HEK293 (cell line): ENCODE results near the gene MLKL.

Source experiments
- CTCF ChIA-PET: fragments of 350-600 bp; formaldehyde crosslinking; extraction: SDS; loops from one replicate; lab custom pipeline; 2021; ENCODE audit warnings: antibody characterized with exemption; lab: Yijun Ruan, JAX
- POLR2A ChIA-PET: fragments of 300-600 bp; formaldehyde crosslinking; extraction: SDS; loops from one replicate; lab custom pipeline; 2020; ENCODE audit warnings: antibody characterized with exemption, inconsistent platforms; lab: Yijun Ruan, JAX
- H3K27ac ChIP-seq: fragments of 200-500 bp; sonication (Bioruptor generic); 2 replicates; pipeline ENCODE4 v1.5.1; 2014; ENCODE audit warnings: low read depth, low read length, control low read depth, inconsistent platforms; ENCODE audit errors: extremely low read depth
- H3K36me3 ChIP-seq, 2 experiments: fragments of 200-500 bp in 1 of 2; sonication (Bioruptor generic) in 1 of 2; 1 replicate in 1 of 2; 2 replicates in 1 of 2; pipeline ENCODE4 v1.5.1; 2014 to 2017; ENCODE audit warnings: inconsistent platforms in 2 of 2, low read length in 2 of 2; ENCODE audit not compliant: control insufficient read depth in 2 of 2, insufficient read depth in 1 of 2
- H3K4me1 ChIP-seq: fragments of 200-500 bp; sonication (Bioruptor generic); 2 replicates; pipeline ENCODE4 v1.5.1; 2014; ENCODE audit warnings: mild to moderate bottlenecking, low read length, inconsistent platforms; ENCODE audit not compliant: control insufficient read depth, insufficient read depth
- H3K4me3 ChIP-seq: 2 replicates; pipeline ENCODE4 v1.5.1; 2011; ENCODE audit warnings: low read depth, mild to moderate bottlenecking, control low read depth, low read length, moderate library complexity
- H3K9me3 ChIP-seq: fragments of 200-500 bp; sonication (Bioruptor generic); 2 replicates; pipeline ENCODE4 v1.5.1; 2014; ENCODE audit warnings: low read depth, low read length, inconsistent platforms; ENCODE audit not compliant: control insufficient read depth, insufficient read depth
- ATF2 ChIP-seq: fragments of 450-650 bp; formaldehyde crosslinking; IDR thresholded peaks from 2 replicates; pipeline ENCODE4 v1.5.1; 2016; ENCODE audit warnings: missing biosample characterization, missing genetic modification characterization, low read depth
- EGR2 ChIP-seq: fragments of 450-650 bp; formaldehyde crosslinking; IDR thresholded peaks from 2 replicates; pipeline ENCODE4 v1.5.1; 2016; ENCODE audit warnings: low read depth, missing biosample characterization, missing genetic modification characterization
- KLF16 ChIP-seq: fragments of 450-650 bp; formaldehyde crosslinking; IDR thresholded peaks from 2 replicates; pipeline ENCODE4 v1.5.1; 2017; ENCODE audit warnings: missing biosample characterization, missing genetic modification characterization
- MZF1 ChIP-seq: fragments of 450-650 bp; formaldehyde crosslinking; IDR thresholded peaks from 2 replicates; pipeline ENCODE4 v1.5.1; 2017; ENCODE audit warnings: missing biosample characterization, missing genetic modification characterization, borderline replicate concordance
- TRIM28 ChIP-seq: IDR thresholded peaks from 2 replicates; pipeline ENCODE4 v1.6.1; 2011; ENCODE audit warnings: low read length, control low read depth, borderline replicate concordance
- ZBTB10 ChIP-seq: fragments of 450-650 bp; formaldehyde crosslinking; IDR thresholded peaks from 2 replicates; pipeline ENCODE4 v1.5.1; 2016; ENCODE audit warnings: missing biosample characterization, missing genetic modification characterization
- ZEB2 ChIP-seq: fragments of 450-650 bp; formaldehyde crosslinking; IDR thresholded peaks from 2 replicates; pipeline ENCODE4 v1.5.1; 2016; ENCODE audit warnings: missing biosample characterization, missing genetic modification characterization
- ZFHX2 ChIP-seq: fragments of 450-650 bp; formaldehyde crosslinking; conservative IDR thresholded peaks from 2 replicates; pipeline ENCODE4 v1.5.1; 2016; ENCODE audit warnings: missing biosample characterization, missing genetic modification characterization
- ZFP69B ChIP-seq: fragments of 450-650 bp; formaldehyde crosslinking; IDR thresholded peaks from 2 replicates; pipeline ENCODE4 v1.5.1; 2016; ENCODE audit warnings: missing biosample characterization, missing genetic modification characterization
- ZNF114 ChIP-seq: fragments of 450-650 bp; formaldehyde crosslinking; IDR thresholded peaks from 2 replicates; pipeline ENCODE4 v1.5.0; 2017; ENCODE audit warnings: missing biosample characterization, missing genetic modification characterization
- ZNF169 ChIP-seq: fragments of 450-650 bp; formaldehyde crosslinking; IDR thresholded peaks from 2 replicates; pipeline ENCODE4 v1.5.1; 2016; ENCODE audit warnings: missing biosample characterization, missing genetic modification characterization
- ZNF175 ChIP-seq: fragments of 450-650 bp; formaldehyde crosslinking; IDR thresholded peaks from 2 replicates; pipeline ENCODE4 v1.5.1; 2016; ENCODE audit warnings: missing biosample characterization, missing genetic modification characterization
- ZNF211 ChIP-seq: fragments of 450-650 bp; formaldehyde crosslinking; IDR thresholded peaks from 2 replicates; pipeline ENCODE4 v1.5.1; 2016; ENCODE audit warnings: low read depth, missing biosample characterization, missing genetic modification characterization
- ZNF366 ChIP-seq: fragments of 450-650 bp; formaldehyde crosslinking; conservative IDR thresholded peaks from 2 replicates; pipeline ENCODE4 v1.5.1; 2016; ENCODE audit warnings: missing biosample characterization, missing genetic modification characterization
- ZNF398 ChIP-seq: fragments of 450-650 bp; formaldehyde crosslinking; IDR thresholded peaks from 2 replicates; pipeline ENCODE4 v1.5.1; 2017; ENCODE audit warnings: missing biosample characterization, missing genetic modification characterization
- ZNF529 ChIP-seq: fragments of 450-650 bp; formaldehyde crosslinking; IDR thresholded peaks from 2 replicates; pipeline ENCODE4 v1.5.1; 2017; ENCODE audit warnings: missing genetic modification characterization, missing biosample characterization; ENCODE audit not compliant: insufficient replicate concordance
- ZNF560 ChIP-seq: fragments of 450-650 bp; formaldehyde crosslinking; IDR thresholded peaks from 2 replicates; pipeline ENCODE4 v1.5.1; 2017; ENCODE audit warnings: missing biosample characterization, missing genetic modification characterization, borderline replicate concordance
- ZNF660 ChIP-seq: fragments of 450-650 bp; IDR thresholded peaks from 2 replicates; pipeline ENCODE4 v1.5.1; 2018; ENCODE audit warnings: missing biosample characterization, mild to moderate bottlenecking, missing genetic modification characterization
- TF ChIP-seq, protein P1 (sequence below): fragments of 450-650 bp; formaldehyde crosslinking; IDR thresholded peaks from 2 replicates; pipeline ENCODE4 v1.5.1; 2017; ENCODE audit warnings: missing biosample characterization, missing genetic modification characterization
- TF ChIP-seq, protein P2 (sequence below): fragments of 450-650 bp; formaldehyde crosslinking; conservative IDR thresholded peaks from 2 replicates; pipeline ENCODE4 v1.5.1; 2016; ENCODE audit warnings: low read depth, missing biosample characterization, missing genetic modification characterization

The MLKL gene

GRCh38 chr16:74650966-74651567 is 49.6 kb downstream of the MLKL start:
- Histone ChIP-seq H3K9me3 (no peaks in the 10 kb centered on the region), H3K4me1 (no peaks in the 10 kb centered on the region), H3K27ac (no peak overlapping the region), H3K4me3 (no peak overlapping the region), H3K36me3 (peaks cover 74 to 95% of the 10 kb centered on the region in 2 experiments)
- ChIA-PET POLR2A (interaction anchor here (2.1 kb wide), 1 partner anchor 16 kb away, joined by 6 read pairs; the partner anchor contains the start of gene RFWD3), CTCF (interaction anchor here (0.6 to 1.5 kb wide), 7 partner anchors 13 to 286 kb away, joined by 3 to 5 read pairs (median 4); no protein-coding TSS in a partner anchor)
- no peak for TF ChIP-seq ZNF169 (tag by site-specific recombination)
- TF ChIP-seq EGR2 (tag by site-specific recombination) = no peak
- TF ChIP-seq ZNF175 (tag by site-specific recombination) = no peak
- TF ChIP-seq ZNF529 (tag by site-specific recombination) = no peak
- TF ChIP-seq, protein P1, sequence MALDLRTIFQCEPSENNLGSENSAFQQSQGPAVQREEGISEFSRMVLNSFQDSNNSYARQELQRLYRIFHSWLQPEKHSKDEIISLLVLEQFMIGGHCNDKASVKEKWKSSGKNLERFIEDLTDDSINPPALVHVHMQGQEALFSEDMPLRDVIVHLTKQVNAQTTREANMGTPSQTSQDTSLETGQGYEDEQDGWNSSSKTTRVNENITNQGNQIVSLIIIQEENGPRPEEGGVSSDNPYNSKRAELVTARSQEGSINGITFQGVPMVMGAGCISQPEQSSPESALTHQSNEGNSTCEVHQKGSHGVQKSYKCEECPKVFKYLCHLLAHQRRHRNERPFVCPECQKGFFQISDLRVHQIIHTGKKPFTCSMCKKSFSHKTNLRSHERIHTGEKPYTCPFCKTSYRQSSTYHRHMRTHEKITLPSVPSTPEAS (tag by site-specific recombination) = no peak
- TF ChIP-seq ATF2 (tag by site-specific recombination) = no peak
- TF ChIP-seq, protein P2, sequence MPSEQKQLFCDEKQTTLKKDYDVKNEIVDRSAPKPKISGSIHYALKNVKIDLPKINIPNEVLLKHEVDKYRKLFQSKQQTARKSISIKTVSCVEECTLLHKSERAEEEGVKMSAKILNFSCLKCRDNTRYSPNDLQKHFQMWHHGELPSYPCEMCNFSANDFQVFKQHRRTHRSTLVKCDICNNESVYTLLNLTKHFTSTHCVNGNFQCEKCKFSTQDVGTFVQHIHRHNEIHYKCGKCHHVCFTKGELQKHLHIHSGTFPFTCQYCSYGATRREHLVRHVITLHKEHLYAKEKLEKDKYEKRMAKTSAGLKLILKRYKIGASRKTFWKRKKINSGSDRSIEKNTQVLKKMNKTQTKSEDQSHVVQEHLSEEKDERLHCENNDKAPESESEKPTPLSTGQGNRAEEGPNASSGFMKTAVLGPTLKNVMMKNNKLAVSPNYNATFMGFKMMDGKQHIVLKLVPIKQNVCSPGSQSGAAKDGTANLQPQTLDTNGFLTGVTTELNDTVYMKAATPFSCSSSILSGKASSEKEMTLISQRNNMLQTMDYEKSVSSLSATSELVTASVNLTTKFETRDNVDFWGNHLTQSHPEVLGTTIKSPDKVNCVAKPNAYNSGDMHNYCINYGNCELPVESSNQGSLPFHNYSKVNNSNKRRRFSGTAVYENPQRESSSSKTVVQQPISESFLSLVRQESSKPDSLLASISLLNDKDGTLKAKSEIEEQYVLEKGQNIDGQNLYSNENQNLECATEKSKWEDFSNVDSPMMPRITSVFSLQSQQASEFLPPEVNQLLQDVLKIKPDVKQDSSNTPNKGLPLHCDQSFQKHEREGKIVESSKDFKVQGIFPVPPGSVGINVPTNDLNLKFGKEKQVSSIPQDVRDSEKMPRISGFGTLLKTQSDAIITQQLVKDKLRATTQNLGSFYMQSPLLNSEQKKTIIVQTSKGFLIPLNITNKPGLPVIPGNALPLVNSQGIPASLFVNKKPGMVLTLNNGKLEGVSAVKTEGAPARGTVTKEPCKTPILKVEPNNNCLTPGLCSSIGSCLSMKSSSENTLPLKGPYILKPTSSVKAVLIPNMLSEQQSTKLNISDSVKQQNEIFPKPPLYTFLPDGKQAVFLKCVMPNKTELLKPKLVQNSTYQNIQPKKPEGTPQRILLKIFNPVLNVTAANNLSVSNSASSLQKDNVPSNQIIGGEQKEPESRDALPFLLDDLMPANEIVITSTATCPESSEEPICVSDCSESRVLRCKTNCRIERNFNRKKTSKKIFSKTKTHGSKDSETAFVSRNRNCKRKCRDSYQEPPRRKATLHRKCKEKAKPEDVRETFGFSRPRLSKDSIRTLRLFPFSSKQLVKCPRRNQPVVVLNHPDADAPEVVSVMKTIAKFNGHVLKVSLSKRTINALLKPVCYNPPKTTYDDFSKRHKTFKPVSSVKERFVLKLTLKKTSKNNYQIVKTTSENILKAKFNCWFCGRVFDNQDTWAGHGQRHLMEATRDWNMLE = no peak
- no peak for TF ChIP-seq MZF1
- no peak for TF ChIP-seq ZFP69B

GRCh38 chr16:74649839-74650504 is 50.7 kb downstream of the MLKL start:
- peaks cover 76 to 95% of the 10 kb centered on the region in 2 experiments for H3K36me3 ChIP-seq
- H3K27ac ChIP-seq = no peak overlapping the region
- H3K4me1 ChIP-seq = no peaks in the 10 kb centered on the region
- no peaks in the 10 kb centered on the region for H3K9me3 ChIP-seq
- POLR2A ChIA-PET = no interaction called here
- H3K4me3 ChIP-seq = no peak overlapping the region
- CTCF ChIA-PET = interaction anchor here (1.0 kb wide), 1 partner anchor 12 kb away, joined by 4 read pairs; no protein-coding TSS in a partner anchor
- no peak for TF ChIP-seq ZNF560
- no peak for TF ChIP-seq ZFHX2
- no peak for TF ChIP-seq ZNF660 (tag by site-specific recombination)
- TF ChIP-seq TRIM28 = no peak
- no peak for TF ChIP-seq ZEB2 (tag by site-specific recombination)
- TF ChIP-seq ZNF114 (tag by site-specific recombination) = no peak
- TF ChIP-seq ZNF366 (tag by site-specific recombination) = no peak
- no peak for TF ChIP-seq ZBTB10 (tag by site-specific recombination)
- no peak for TF ChIP-seq ZNF211
- TF ChIP-seq ZNF398 (tag by site-specific recombination) = no peak
- no peak for TF ChIP-seq KLF16
